NT2/D1 (cell line): ENCODE data around the gene ASMTL.

Experiments used
- SUZ12 ChIP-seq: IDR thresholded peaks from 2 replicates; pipeline ENCODE4 v1.6.1; 2011; ENCODE audit not compliant: insufficient read length, insufficient read depth; ENCODE audit errors: extremely low read depth
- YY1 ChIP-seq: IDR thresholded peaks from 2 replicates; pipeline ENCODE4 v1.6.1; 2011; ENCODE audit not compliant: insufficient read length, insufficient read depth
- ZNF274 ChIP-seq: IDR thresholded peaks from 2 replicates; pipeline ENCODE4 v1.6.1; 2011; ENCODE audit warnings: mild to moderate bottlenecking, low read depth, low read length

GRCh38 chrX:1425381-1425780 lies 27.3 kb downstream of the ASMTL start:
- TF ChIP-seq SUZ12 (no peak), YY1 (no peak), ZNF274 (no peak)
